HAP-1 (cell line): Measurements from ENCODE around the gene KCNJ3.

Experiments used
- DNase-seq, 2 experiments: peaks; one replicate each; pipeline ENCODE4 v3.0.0-alpha.2; 2016 to 2020; ENCODE audit warnings: low spot score in 2 of 2
- H3K27me3 ChIP-seq: fragments of 250-450 bp; sonication (Bioruptor Pico); 2 replicates; pipeline ENCODE4 v1.5.1; 2020; ENCODE audit warnings: low read depth, mild to moderate bottlenecking, moderate library complexity
- H3K36me3 ChIP-seq: fragments of 250-450 bp; sonication (Bioruptor Pico); replicated peaks from 2 replicates; pipeline ENCODE4 v1.5.1; 2020; ENCODE audit warnings: mild to moderate bottlenecking
- H3K4me1 ChIP-seq: fragments of 250-450 bp; sonication (Bioruptor Pico); 2 replicates; pipeline ENCODE4 v1.5.1; 2020; ENCODE audit warnings: mild to moderate bottlenecking
- H3K4me3 ChIP-seq: fragments of 250-450 bp; sonication (Bioruptor Pico); 2 replicates; pipeline ENCODE4 v1.5.1; 2020; ENCODE audit warnings: mild to moderate bottlenecking, moderate library complexity
- H3K9me3 ChIP-seq: fragments of 250-450 bp; sonication (Bioruptor Pico); 2 replicates; pipeline ENCODE4 v1.5.1; 2020; ENCODE audit warnings: mild to moderate bottlenecking, moderate library complexity
- in situ Hi-C: fragments of 300-500 bp; cut with MboI; formaldehyde crosslinking; loops from 3 replicates; pipeline ENCODE4 v1.14.3; 2020; ENCODE audit warnings: low sequenced_read_pairs, inconsistent platforms, mixed read lengths

Gene KCNJ3

DNA sequence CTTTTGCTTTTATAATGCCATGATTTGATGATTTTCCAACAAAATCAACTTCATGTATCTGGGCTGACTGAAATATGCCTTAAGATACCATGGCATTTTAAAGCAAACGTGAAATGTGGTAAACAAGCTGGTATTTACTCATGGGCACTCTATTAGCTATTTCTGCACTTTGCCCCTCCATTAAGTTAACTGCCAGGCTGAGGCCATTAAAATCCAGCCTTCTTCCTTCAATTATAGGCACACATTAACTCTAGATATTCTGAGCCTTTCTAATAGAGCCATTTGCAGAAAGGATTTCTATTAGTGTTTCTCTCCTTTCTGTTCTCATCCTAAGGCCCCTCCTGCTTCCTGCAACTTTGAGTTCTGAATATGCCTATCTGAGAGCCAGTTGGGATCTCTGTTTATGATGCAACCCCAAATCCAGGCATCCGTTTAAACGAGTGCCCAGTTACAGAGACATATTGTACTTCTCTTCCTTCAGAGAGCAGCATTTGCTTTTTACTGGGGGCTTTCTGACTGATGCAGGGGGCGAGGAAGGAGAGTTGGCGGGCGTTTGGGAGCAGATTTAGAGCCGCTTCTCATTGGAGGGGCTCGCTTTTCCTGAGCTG is 1.6 kb upstream of the KCNJ3 start:
- H3K4me3 ChIP-seq: no peak overlapping the region
- no peak for DNase-seq
- no peaks in the 10 kb centered on the region for H3K4me1 ChIP-seq
- no peaks in the 10 kb centered on the region for H3K36me3 ChIP-seq
- no peaks in the 10 kb centered on the region for H3K9me3 ChIP-seq
- in situ Hi-C loops: no loop called here
- no peaks in the 10 kb centered on the region for H3K27me3 ChIP-seq

GRCh38 chr2:154697418-154698252 is 860 bp upstream of the KCNJ3 start:
- Histone ChIP-seq H3K9me3 (no peaks in the 10 kb centered on the region), H3K4me1 (no peaks in the 10 kb centered on the region), H3K4me3 (peak overlapping the region; percentile 18), H3K27me3 (no peaks in the 10 kb centered on the region), H3K36me3 (no peaks in the 10 kb centered on the region)
- in situ Hi-C loops: no loop called here
- peak in 1 of 2 experiments; percentile 35 for DNase-seq

- no peak overlapping the region for H3K4me3 ChIP-seq
- no peaks in the 10 kb centered on the region for H3K9me3 ChIP-seq
- in situ Hi-C loops: no loop called here
- no peaks in the 10 kb centered on the region for H3K36me3 ChIP-seq
- no peak for DNase-seq
- no peaks in the 10 kb centered on the region for H3K27me3 ChIP-seq
- no peaks in the 10 kb centered on the region for H3K4me1 ChIP-seq
Observed at GRCh38 chr2:154698721-154699574, 453 bp downstream of the KCNJ3 start.

- DNase-seq: no peak
- no peaks in the 10 kb centered on the region for H3K36me3 ChIP-seq
- H3K4me1 ChIP-seq: no peaks in the 10 kb centered on the region
- in situ Hi-C loops: no loop called here
- no peaks in the 10 kb centered on the region for H3K9me3 ChIP-seq
- no peaks in the 10 kb centered on the region for H3K27me3 ChIP-seq
- H3K4me3 ChIP-seq: no peak overlapping the region
Observed at GRCh38 chr2:154699575-154699930, 1.1 kb downstream of the KCNJ3 start.

GRCh38 chr2:154700136-154700535 is 1.6 kb downstream of the KCNJ3 start:
- no peaks in the 10 kb centered on the region for H3K27me3 ChIP-seq
- in situ Hi-C loops: no loop called here
- DNase-seq: no peak
- no peaks in the 10 kb centered on the region for H3K9me3 ChIP-seq
- H3K4me1 ChIP-seq: no peaks in the 10 kb centered on the region
- H3K4me3 ChIP-seq: no peak overlapping the region
- H3K36me3 ChIP-seq: no peaks in the 10 kb centered on the region

- in situ Hi-C loops: no loop called here
Observed at GRCh38 chr2:154704991-154705390, 6.5 kb downstream of the KCNJ3 start.

GRCh38 chr2:154706660-154707059 is 8.2 kb downstream of the KCNJ3 start:
- Histone ChIP-seq H3K27me3 (no peaks in the 10 kb centered on the region), H3K4me1 (no peaks in the 10 kb centered on the region), H3K4me3 (no peak overlapping the region), H3K9me3 (no peaks in the 10 kb centered on the region), H3K36me3 (no peaks in the 10 kb centered on the region)
- DNase-seq: no peak
- in situ Hi-C loops: no loop called here

More at GRCh38 chr2:154704991-154705390, 6.5 kb downstream of the KCNJ3 start:
- DNase-seq: no peak
- Histone ChIP-seq H3K27me3 (no peaks in the 10 kb centered on the region), H3K4me3 (no peak overlapping the region), H3K36me3 (no peaks in the 10 kb centered on the region), H3K4me1 (no peaks in the 10 kb centered on the region), H3K9me3 (no peaks in the 10 kb centered on the region)

GRCh38 chr2:154707994-154708575 is 9.6 kb downstream of the KCNJ3 start:
- H3K4me1 ChIP-seq: no peaks in the 10 kb centered on the region
- no peaks in the 10 kb centered on the region for H3K27me3 ChIP-seq
- no peak for DNase-seq
- H3K9me3 ChIP-seq: no peaks in the 10 kb centered on the region
- no peaks in the 10 kb centered on the region for H3K36me3 ChIP-seq
- in situ Hi-C loops: no loop called here
- no peak overlapping the region for H3K4me3 ChIP-seq

GRCh38 chr2:154709215-154709614 is 10.7 kb downstream of the KCNJ3 start:
- DNase-seq: no peak
- in situ Hi-C loops: no loop called here
- no peaks in the 10 kb centered on the region for H3K36me3 ChIP-seq
- H3K27me3 ChIP-seq: no peaks in the 10 kb centered on the region
- H3K4me1 ChIP-seq: no peaks in the 10 kb centered on the region
- no peak overlapping the region for H3K4me3 ChIP-seq
- H3K9me3 ChIP-seq: no peaks in the 10 kb centered on the region

DNA sequence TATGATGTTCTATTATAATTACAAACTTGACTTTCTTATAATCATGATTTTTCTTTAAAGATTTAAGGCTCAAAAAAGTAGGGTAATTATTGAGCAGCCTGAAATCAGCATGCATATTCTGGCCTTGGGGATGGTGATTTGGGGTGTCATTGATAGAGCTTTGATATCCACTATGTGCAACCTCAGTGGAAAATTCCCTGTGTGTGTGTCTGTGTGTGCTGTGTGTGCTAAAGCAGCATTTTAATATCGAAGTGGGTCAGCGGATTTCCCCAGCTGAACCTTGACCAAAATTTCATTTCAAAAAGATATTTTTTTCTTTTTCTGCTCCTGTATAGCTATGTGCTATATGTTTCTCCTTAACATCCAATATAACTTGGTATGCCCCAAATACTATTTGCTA is 11.6 kb downstream of the KCNJ3 start:
- Histone ChIP-seq H3K4me3 (no peak overlapping the region), H3K9me3 (no peaks in the 10 kb centered on the region), H3K4me1 (no peaks in the 10 kb centered on the region), H3K27me3 (no peaks in the 10 kb centered on the region), H3K36me3 (no peaks in the 10 kb centered on the region)
- no peak for DNase-seq
- in situ Hi-C loops: no loop called here

- no peaks in the 10 kb centered on the region for H3K9me3 ChIP-seq
- DNase-seq: no peak
- H3K4me3 ChIP-seq: no peak overlapping the region
- in situ Hi-C loops: no loop called here
- no peaks in the 10 kb centered on the region for H3K4me1 ChIP-seq
- no peaks in the 10 kb centered on the region for H3K36me3 ChIP-seq
- H3K27me3 ChIP-seq: no peaks in the 10 kb centered on the region
Observed at GRCh38 chr2:154710685-154711084, 12.2 kb downstream of the KCNJ3 start.

DNA sequence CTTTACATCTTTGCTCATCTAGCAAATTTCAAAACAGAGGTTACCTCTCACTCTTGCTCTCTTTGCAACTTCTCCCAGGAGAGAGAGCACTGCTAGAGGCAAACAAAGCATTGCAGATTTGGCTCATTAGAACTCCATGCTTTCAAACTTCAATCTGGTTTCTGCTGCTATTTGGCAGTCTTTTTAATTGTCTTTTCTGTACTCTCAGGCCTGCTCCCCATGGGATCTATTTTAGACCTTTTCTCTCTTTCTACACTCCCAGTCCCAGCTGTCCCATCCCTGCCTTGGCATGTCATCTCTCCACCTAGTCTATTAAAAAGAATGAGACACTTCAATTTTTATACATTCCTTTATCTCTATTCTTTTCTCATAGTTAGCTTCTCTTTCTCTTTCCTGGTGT is 15.2 kb downstream of the KCNJ3 start:
- no peaks in the 10 kb centered on the region for H3K36me3 ChIP-seq
- no peak overlapping the region for H3K4me3 ChIP-seq
- no peaks in the 10 kb centered on the region for H3K4me1 ChIP-seq
- DNase-seq: no peak
- H3K27me3 ChIP-seq: no peaks in the 10 kb centered on the region
- no peaks in the 10 kb centered on the region for H3K9me3 ChIP-seq
- in situ Hi-C loops: no loop called here

- in situ Hi-C loops: no loop called here
- Histone ChIP-seq H3K9me3 (no peaks in the 10 kb centered on the region), H3K4me1 (no peaks in the 10 kb centered on the region), H3K36me3 (no peaks in the 10 kb centered on the region), H3K27me3 (no peaks in the 10 kb centered on the region), H3K4me3 (no peak overlapping the region)
- no peak for DNase-seq
Observed at GRCh38 chr2:154720651-154721050, 22.2 kb downstream of the KCNJ3 start.
